Limb (tissue), 2 donors: ENCODE measurements around the gene BICC1.

Experiments
- DNase-seq, 2 donors: peaks; one replicate each; pipeline ENCODE4 v3.0.0-alpha.2; 2016; ENCODE audit errors: extremely low spot score in 2 of 2

Gene BICC1, protein sequence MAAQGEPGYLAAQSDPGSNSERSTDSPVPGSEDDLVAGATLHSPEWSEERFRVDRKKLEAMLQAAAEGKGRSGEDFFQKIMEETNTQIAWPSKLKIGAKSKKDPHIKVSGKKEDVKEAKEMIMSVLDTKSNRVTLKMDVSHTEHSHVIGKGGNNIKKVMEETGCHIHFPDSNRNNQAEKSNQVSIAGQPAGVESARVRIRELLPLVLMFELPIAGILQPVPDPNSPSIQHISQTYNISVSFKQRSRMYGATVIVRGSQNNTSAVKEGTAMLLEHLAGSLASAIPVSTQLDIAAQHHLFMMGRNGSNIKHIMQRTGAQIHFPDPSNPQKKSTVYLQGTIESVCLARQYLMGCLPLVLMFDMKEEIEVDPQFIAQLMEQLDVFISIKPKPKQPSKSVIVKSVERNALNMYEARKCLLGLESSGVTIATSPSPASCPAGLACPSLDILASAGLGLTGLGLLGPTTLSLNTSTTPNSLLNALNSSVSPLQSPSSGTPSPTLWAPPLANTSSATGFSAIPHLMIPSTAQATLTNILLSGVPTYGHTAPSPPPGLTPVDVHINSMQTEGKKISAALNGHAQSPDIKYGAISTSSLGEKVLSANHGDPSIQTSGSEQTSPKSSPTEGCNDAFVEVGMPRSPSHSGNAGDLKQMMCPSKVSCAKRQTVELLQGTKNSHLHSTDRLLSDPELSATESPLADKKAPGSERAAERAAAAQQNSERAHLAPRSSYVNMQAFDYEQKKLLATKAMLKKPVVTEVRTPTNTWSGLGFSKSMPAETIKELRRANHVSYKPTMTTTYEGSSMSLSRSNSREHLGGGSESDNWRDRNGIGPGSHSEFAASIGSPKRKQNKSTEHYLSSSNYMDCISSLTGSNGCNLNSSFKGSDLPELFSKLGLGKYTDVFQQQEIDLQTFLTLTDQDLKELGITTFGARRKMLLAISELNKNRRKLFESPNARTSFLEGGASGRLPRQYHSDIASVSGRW

DNA sequence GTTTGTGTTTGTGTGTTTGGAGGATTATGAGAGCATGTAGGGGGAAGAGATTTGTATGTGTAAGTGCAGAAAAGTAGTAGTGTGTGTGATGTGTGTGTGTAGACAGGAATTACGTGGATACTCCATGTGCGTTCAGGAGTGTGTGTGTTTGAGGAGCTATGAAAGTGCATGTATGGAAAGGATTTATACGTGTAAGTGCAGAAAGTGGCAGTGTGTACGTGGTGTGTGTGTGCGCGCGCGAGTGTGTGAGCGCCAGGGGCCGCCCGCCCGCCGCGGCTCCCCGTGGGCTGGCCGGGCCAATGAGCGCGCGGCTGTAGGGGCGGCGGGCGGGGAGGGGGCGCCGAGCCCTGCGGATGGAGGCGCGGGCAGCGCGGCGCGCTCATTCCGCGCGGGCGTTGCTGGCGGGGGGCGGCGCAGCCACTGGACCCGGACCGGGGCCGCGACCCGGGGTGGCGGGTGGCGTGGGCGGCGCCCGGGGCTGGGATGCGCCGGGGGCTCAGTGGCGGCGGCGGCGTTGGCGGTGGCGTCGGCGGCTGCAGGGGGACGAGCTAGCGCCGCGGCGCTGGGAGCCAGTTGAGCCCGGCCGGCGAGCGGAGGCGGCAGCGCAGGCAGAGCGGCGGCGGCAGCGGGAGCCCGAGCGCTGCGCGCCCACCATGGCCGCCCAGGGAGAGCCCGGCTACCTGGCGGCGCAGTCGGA, at the start of gene BICC1:
Gene BICC1, plus strand, starts transcription at position 382 of the 697 bp plus-strand sequence. Its CDS starts 272 bp downstream, at position 654.
- DNase-seq: peak; percentile 80 to 87

DNA sequence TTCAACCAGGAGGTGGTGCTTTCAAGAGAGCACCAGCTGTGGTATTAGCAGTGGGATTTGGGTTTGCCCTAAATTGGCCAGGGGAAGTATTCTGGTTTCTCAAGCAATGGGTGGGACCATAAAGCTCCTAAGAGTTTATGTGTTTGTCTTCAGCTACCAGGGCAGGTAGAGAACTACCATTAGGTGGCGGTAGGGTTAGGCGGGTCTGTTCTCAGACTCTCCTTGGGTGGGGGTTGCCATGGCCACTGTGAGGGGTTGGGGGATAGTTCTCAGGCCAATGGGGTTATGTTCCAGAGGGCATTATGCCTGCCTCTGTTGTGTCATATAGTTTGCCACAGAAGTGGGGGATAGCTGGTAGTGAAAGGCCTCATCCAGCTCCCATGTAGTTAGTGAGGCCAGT, 47.7 kb upstream of the BICC1 start:
- DNase-seq: no peak

DNA sequence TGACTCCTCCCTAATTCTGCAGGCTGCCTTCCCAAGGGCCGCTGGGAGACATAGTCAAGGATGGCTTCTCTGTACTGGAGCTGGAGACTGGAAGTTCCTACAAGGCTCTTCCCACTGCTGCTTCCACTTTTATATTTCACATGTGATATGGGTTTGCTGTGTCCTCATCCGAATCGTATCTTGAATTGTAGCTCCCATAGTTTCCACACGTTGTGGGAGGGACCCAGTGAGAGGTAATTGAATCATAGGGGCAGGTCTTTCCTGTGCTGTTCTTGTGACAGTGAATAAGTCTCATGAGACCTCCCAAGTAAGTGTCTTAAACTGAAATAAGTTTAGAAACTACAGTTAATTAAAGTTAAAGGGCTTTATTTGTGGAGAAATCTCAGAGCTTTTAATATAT, 47.0 kb upstream of the BICC1 start:
- no peak for DNase-seq

DNA sequence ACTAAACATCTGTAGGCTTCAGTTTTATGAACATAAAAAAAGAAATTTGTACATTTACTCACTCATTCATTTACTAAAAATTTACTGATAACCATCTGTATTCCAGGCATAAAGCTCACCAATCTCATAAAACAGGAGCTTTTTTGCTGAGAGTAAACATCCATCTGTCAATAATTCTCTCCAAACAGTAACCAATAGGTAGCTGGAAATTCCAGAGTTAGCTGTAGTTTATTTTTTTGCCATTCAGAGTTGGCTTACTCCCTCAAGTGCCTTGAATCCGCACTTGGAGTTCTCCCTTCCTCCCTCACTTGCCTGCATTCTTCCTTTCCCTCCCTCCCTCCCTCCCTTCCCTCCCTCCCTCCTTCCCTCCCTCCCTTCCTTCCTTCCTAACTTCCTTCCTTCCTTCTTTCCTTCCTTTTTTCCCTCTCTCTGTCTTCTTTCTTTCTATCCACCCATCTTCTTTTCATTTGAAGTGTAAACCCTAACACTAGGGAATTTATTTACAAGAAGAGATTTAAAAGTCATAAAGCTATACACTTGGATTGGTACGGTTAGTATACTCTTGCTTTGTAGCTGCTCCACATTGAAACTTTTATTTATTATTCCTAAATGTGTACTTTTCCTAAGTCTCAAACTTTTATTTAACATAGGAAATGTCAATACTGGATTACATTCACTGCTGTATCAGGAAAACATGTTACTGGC, 44.6 kb upstream of the BICC1 start:
- DNase-seq: no peak

DNA sequence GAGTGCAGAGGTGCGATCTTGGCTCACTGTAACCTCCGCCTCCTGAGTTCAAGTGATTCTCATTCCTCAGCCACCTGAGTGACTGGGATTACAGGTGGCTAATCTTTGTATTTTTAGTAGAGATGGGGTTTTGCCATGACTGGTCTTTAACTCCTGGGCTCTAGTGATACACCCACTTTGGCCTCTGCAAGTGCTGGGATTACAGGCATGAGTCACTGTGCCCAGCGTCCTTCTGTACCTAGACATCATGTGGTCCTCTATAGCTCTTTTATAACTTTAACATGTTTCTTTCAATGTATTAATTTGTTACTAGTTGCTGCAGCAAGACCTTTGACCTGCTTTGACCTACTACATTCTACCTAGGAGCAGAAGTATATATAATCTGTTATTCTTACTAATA, 38.7 kb upstream of the BICC1 start:
- no peak for DNase-seq

DNA sequence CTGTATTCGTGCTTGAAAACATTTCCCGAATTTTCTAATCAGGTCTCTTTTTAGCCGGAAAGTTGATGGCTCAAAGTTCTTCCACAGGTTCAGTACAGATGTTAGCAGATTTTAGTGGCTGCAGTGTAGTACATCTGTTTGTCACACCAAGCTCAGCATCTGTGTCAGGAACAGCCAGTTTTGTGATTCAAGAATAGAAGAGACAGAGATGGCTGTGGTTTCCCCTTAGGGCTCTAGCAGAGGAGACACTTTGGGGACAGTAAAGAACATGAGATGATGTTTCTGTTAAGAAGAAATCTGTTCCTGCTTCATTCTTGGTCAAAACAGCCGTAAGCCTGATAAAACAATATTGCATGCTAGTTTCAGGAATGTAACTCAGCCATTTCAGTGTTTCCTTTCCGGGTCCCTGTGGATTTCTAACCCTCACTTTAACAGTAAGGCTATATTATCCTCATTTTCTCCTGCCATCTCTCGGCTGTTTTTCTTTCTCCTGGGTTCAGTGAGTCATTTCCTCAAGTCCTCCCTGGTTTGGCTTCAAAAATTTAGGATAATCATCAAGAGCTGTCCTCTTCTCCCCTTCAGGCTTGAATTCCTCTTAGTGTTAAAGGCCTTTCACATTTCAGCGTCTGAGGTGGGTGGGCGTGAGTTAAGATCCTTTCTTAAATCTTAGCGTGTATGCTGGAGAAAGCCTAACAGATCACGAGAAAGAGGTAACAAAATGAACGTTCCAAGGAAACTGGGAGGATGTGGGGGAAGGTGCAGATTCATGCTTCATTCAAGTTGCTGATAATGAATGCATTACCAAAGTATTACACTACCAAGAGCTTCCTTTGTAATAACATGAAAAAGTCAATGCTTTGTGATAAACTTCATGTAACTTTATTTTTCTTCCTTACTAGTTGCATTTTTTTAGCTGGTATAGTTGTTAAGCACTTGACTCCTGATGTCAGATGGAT, 37.1 kb upstream of the BICC1 start:
- peak in 1 of 2 donors; percentile 56 for DNase-seq

DNA sequence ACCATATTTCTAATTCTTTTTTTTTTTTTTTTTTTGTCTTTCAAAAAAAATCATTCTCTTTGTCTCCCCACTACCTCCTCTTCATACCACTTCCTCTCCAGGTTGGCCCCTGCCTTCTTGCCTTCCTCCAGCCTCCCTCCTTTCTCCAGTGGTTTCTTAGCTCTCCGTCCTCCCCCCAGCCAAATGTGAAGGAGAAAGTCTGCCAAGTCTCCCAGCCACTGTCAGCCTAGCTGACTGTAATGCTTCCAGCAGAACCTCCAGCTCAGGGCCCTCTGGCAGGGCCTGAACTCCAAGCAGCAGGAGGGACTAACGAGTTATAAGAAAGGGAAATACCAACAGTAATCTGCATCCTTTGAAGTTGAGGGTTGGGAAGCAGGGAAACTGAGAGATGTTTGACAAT, 35.5 kb upstream of the BICC1 start:
- peak; percentile 32 to 42 for DNase-seq

DNA sequence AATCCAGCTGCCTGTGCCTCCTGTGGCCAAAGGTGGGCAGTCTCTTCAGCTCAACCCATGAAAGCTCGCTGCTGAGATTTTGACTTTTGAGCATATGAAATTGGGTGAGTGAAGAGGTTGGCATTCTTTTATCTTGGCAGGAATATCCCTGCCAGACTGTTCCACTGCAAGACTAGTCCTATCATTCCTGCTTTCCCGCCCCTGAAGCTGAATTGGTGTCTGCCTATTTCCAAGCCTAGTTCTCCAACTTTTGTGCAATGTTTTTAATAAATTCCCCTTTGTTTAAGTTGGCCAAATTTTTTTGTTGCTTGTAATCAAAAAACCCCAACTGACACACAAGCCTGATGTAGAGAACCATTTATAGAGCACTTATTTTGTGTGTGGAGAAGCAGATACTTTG, 34.8 kb upstream of the BICC1 start:
- DNase-seq: no peak

DNA sequence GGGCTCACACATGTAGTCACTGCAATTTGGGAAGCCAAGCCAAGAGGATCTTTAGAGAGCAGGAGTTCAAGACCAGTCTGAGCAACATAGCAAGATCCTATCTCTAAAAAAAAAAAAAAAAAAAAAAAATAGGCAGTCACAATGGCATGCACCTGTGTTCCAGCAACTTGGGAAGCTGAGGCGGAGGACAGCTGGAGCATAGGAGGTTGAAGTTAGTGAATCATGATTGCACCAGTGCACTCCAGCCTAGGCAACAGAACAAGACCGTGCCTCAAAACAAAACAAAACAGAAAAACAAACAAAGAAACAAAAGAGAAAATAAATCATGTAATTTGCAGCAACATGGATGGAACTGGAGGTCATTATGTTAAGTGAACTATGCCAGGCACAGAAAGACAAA, 33.6 kb upstream of the BICC1 start:
- no peak for DNase-seq

DNA sequence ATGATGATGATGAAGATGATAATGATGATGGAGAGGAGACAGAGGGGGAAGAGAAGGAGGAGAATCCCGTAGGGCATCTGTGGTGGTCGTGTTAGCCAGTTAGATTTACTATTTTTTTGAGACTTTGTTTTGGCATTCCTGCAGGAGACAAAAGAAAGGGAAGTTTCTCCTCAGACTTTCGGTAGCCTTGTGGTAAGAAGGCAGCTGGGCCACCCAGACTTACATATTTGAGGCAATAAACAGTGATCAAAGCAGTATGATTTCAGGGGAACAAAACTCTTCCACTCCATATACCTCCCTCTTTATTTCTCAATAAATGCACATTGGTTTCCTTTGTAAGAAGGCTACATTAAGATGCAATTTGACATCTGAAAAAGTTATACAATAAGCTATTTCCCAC, 32.4 kb upstream of the BICC1 start:
- no peak for DNase-seq

DNA sequence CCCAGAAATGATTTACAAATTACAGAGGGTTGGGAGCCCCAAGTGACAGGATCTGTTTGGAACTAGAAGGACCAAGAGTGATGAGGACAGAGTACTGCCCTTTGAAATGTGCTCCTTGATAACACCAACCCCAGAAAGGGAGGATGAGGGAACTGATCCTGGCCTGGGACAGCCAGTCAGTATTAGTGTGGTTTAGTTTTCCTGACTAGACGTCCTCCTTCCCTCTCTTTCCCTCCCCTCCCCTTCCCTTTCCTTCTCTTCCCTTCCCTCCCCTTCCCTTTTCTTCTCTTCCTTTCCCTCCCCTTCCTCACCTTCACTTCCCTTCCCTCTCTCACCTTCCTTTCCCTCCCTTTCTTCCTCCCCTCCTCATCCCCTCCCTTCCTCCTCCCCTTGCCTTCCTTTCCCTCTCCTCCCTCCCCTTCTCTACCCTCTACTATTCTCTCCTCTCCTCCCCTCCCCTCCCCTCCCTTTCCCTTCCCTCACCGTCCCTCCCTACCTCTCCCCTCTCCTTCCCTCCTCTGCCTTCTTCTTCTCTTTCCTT, 31.0 kb upstream of the BICC1 start:
- DNase-seq: no peak

DNA sequence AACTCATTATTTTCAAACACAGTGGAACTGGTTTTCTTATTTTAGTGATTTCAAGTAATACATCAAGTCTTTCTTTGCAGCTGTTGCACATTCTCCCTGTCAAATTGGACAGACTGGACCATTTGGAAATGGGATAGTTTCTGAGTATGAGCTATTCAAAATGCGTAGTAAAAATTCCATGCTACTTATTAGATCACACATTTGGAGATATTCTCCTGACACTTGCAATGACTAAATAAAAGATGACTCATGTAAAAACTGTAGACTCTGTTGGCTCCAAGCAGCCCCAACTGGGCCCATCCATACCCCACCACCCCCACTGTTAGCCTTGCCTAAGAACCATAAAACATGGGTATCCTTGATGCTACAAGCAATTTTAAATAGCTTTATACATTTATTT, 25.9 kb upstream of the BICC1 start:
- DNase-seq: peak in 1 of 2 donors; percentile 18

DNA sequence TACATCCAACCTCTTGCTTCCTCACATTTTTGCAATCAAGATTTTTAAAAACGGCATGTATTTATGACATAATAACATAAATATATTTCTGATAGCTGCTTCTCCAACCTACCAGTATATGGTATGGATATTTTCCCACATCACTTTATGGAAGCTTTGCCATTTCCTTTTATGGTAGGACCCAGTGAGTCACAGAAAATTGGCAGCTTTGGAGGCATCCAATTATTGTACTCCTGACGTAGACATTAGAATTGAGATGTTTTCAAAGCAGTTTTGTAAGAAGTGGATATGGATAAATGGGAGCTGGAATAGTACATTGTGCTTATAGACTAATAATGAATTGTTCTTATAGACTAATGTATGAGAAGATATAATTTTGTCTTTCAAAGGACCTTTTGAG, 23.8 kb upstream of the BICC1 start:
- DNase-seq: no peak

DNA sequence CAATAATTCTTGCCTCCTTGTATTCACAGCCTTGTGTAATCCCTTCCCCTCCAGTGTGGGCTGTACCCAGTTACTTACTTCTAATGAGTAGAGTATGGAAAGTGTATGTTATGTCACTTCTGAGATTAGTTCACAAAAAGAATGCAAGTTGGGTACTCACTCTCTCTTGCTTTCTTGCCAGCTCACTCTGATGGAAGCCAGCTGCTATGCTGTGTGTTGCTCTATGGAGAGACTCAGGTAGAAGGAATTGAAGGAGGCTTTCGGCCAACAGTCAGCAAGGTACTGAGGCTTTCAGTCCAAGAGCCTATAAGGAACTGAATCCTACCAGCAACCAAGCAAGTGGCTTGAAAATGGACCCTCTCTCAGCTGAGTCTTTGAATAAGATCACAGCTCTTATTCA, 9.7 kb upstream of the BICC1 start:
- DNase-seq: no peak

DNA sequence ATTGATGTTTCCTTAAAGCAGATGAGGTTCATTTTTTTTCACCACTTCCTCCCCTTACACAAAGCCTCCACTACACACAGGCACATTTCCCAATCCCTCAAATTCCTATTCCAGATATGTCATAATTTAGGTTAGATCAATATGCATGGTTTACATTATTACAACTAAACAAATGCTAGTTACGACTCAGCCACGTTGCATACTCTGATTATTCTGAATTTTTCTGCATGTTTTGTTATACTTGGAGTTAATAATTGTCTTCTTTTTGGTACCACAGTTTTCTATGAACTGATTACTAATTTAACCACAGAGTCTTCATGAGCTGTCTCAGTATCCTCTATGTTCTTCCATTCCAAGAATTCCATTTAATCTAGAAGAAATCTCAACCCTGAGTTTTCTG, 4.4 kb upstream of the BICC1 start:
- DNase-seq: no peak

DNA sequence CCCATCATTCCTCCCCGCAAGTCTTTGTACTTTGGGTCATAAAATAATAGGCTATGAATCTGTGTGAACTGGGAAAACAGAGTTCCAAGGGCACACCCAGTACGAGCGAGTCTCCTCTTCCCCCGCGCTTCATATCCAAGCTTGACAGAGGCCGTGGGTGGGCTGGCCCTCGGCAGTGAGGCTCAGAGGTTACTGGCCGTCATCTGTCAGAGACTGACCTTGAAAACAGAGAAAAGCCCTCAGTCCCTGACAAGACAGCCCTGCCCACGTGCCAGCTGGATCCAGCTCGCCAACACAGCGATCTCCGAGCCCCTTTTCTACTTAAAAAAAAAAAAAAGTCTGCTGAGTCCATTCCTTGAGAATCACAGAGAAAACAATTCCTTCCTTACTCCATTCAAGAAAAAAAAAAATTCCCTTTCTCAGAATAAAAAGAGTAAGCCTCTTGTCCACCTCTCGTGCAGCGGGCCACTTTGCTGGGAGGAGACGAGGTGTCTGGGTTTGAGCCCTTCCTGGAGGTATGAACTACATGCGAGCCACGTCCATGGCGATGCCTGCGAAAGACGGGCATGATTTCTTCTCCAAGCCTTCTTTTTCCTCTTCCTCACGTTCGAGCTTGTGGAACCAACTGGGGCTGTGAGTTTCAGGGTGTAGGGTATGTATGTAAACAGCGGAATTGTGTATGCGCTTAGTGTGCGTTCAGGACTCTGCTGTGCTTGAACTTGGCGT, 744 bp upstream of the BICC1 start:
- peak in 1 of 2 donors; percentile 48 for DNase-seq

DNA sequence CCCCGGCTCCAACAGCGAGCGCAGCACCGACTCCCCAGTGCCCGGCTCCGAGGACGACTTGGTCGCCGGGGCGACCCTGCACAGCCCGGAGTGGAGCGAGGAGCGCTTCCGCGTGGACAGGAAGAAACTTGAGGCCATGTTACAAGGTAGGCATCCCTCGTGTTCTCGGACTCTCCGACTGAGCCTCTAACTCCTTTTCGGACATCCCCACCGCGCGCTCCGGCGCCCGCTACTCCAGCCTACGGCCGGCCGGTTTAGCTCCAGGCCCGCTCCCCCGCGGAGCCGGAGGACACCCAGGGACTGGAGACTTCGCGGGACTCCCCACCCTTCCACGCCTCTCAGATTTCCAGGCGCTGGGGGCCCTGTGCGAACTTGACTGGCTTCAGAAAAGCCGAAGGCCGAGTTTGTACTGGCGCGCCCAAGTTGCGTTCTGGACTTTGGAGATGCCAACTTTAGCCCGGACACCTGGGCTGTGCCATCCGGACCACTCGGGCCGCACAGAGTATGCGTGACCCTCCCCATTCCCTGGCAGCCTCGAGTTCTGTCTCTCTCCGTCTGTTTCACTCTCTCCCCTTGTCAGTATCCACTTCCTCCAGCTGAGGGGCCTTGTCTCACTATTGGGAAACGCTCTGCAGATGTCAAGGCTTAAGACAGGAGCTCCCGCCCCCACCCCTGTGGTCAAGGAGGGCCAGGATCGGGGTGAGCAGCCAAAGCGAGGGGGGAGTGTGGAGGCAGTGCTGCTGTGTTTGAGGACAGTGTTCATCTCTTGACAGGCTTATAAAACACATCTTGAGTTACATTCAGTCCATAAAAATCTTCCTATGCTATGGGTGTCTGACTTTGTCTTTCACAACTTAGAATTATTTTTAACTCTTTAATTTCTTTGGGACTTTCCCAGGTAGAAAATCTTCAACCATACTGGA, 777 bp downstream of the BICC1 start:
- DNase-seq: peak; percentile 72 to 75
